Measurements from ENCODE around the gene DENND4C.
"Not testable (repeated sequence)": the region's sequence is repeated elsewhere in the genome, so short reads cannot be mapped to it uniquely, and the experiment has no call there.

Gene DENND4C

GRCh38 chr9:19410195-19410503 is 179.7 kb downstream of the DENND4C start:
- no peak for DNase-seq (ENCODE audit: low read depth in 2 of 2)

GRCh38 chr9:19410594-19410993 is 180.1 kb downstream of the DENND4C start:
- no peak for DNase-seq (ENCODE audit: low read depth in 2 of 2)

GRCh38 chr9:19411316-19411715 is 180.8 kb downstream of the DENND4C start:
- DNase-seq (ENCODE audit: low read depth in 2 of 2): no peak

GRCh38 chr9:19413456-19413855 is 183.0 kb downstream of the DENND4C start:
- not testable (repeated sequence) for DNase-seq (ENCODE audit: low read depth in 2 of 2)

- DNase-seq (ENCODE audit: low read depth in 2 of 2): no peak
Observed at GRCh38 chr9:19416143-19416542, 185.7 kb downstream of the DENND4C start.

GRCh38 chr9:19420877-19421276 is 190.4 kb downstream of the DENND4C start:
- DNase-seq (ENCODE audit: low read depth in 2 of 2): no peak
